H1 (cell line): ENCODE results near the gene ADIPOR2. TPM values are rescaled to one million over a fixed set of nuclear protein-coding genes. Genes with fewer than 3 reads are reported as not detected.

Source experiments
- CTCF ChIA-PET: fragments of 300-600 bp; sonication (Branson Sonifier 250); formaldehyde crosslinking; loops from one replicate; lab custom pipeline; 2021; ENCODE audit not compliant: partially characterized antibody; lab: Charles Lee
- POLR2A ChIA-PET: fragments of 300-600 bp; sonication (Branson Sonifier 250); formaldehyde crosslinking; loops from one replicate; lab custom pipeline; 2021; ENCODE audit warnings: inconsistent platforms; ENCODE audit not compliant: partially characterized antibody; lab: Charles Lee
- DNase-seq, 2 experiments: peaks; one replicate each; pipeline versions ENCODE4 v3.0.0 to v3.0.0-alpha.2; 2010 to 2022; ENCODE audit warnings: low spot score in 2 of 2, low read depth in 1 of 2, mixed read lengths in 1 of 2
- FAIRE-seq: peaks from 2 replicates; lab custom pipeline; 2011; peaks lifted over from hg19 to GRCh38; lab: Jason Lieb, UNC
- H2AFZ ChIP-seq: 2 replicates; pipeline ENCODE4 v1.8.1; 2012; ENCODE audit warnings: low read length, inconsistent platforms
- H2AK5ac ChIP-seq: 2 replicates; pipeline ENCODE4 v1.6.1; 2013; ENCODE audit warnings: low read depth, low read length
- H2BK120ac ChIP-seq: replicated peaks from 2 replicates; pipeline ENCODE3; 2013; ENCODE audit warnings: low read depth, low read length, inconsistent platforms
- H2BK12ac ChIP-seq: 2 replicates; pipeline ENCODE4 v1.6.1; 2013; ENCODE audit warnings: low read depth, low read length
- H2BK15ac ChIP-seq: 2 replicates; pipeline ENCODE4 v1.6.1; 2013; ENCODE audit warnings: low read length
- H2BK20ac ChIP-seq: 2 replicates; pipeline ENCODE4 v1.6.1; 2013; ENCODE audit warnings: low read length
- H2BK5ac ChIP-seq: 2 replicates; pipeline ENCODE4 v1.6.1; 2013; ENCODE audit warnings: low read depth, low read length
- H3K14ac ChIP-seq: 2 replicates; pipeline ENCODE4 v1.6.1; 2013; ENCODE audit warnings: inconsistent platforms; ENCODE audit not compliant: insufficient read length
- H3K18ac ChIP-seq: 2 replicates; pipeline ENCODE4 v1.6.1; 2013; ENCODE audit warnings: low read length; ENCODE audit errors: extremely low read depth
- H3K23ac ChIP-seq: 2 replicates; pipeline ENCODE4 v1.6.1; 2013; ENCODE audit warnings: inconsistent platforms; ENCODE audit not compliant: insufficient read length
- H3K23me2 ChIP-seq: 2 replicates; pipeline ENCODE4 v1.6.1; 2013; ENCODE audit warnings: low read depth, low read length
- H3K27ac ChIP-seq: 2 replicates; pipeline ENCODE4 v1.6.1; 2011; ENCODE audit warnings: low read depth, low read length, inconsistent platforms
- H3K27me3 ChIP-seq, 4 experiments: replicated peaks in 1 of 4; 1 replicate in 1 of 4; 2 replicates in 3 of 4; pipeline versions ENCODE4 v1.6.1 to v1.8.1; 2011 to 2013; ENCODE audit warnings: low read length in 3 of 4, mild to moderate bottlenecking in 3 of 4, inconsistent platforms in 2 of 4, mixed read lengths in 2 of 4, moderate library complexity in 1 of 4; ENCODE audit not compliant: control insufficient read depth in 3 of 4, insufficient read depth in 3 of 4; ENCODE audit errors: extremely low read depth in 1 of 4
- H3K36me3 ChIP-seq, 4 experiments: 2 replicates each; pipeline versions ENCODE4 v1.6.1 to v1.8.1; 2011 to 2013; ENCODE audit warnings: mild to moderate bottlenecking in 4 of 4, low read length in 3 of 4, moderate library complexity in 2 of 4, control low read depth in 1 of 4, inconsistent platforms in 1 of 4; ENCODE audit not compliant: insufficient read depth in 4 of 4, control insufficient read depth in 2 of 4
- H3K4ac ChIP-seq: replicated peaks from 2 replicates; pipeline ENCODE3; 2013; ENCODE audit warnings: low read length, low read depth, mixed read lengths, inconsistent platforms; ENCODE audit not compliant: insufficient read length
- H3K4me1 ChIP-seq, 4 experiments: replicated peaks in 1 of 4; 1 replicate in 1 of 4; 2 replicates in 3 of 4; pipeline versions ENCODE4 v1.6.1 to v1.8.1; 2011 to 2013; ENCODE audit warnings: low read length in 3 of 4, inconsistent platforms in 2 of 4, mixed read lengths in 1 of 4; ENCODE audit not compliant: insufficient read depth in 4 of 4, control insufficient read depth in 3 of 4
- H3K4me2 ChIP-seq, 2 experiments: 2 replicates each; pipeline versions ENCODE4 v1.6.1 to v1.8.1; 2011 to 2013; ENCODE audit warnings: low read depth in 2 of 2, low read length in 2 of 2, control low read depth in 1 of 2, inconsistent platforms in 1 of 2, mild to moderate bottlenecking in 1 of 2; ENCODE audit not compliant: insufficient read depth in 1 of 2
- H3K4me3 ChIP-seq, 4 experiments: fragments of 200-600, 300-600 bp in 1 of 4; sonication (generic), shearing (Covaris generic), sonication (Bioruptor Twin) in 1 of 4; 2 replicates each; pipeline versions ENCODE4 v1.5.1 to v1.8.1; 2011 to 2016; ENCODE audit warnings: low read length in 4 of 4, low read depth in 3 of 4, control low read depth in 2 of 4, inconsistent platforms in 2 of 4, mild to moderate bottlenecking in 2 of 4, mixed read lengths in 1 of 4, moderate library complexity in 1 of 4; ENCODE audit not compliant: insufficient read depth in 2 of 4; ENCODE audit errors: extremely low read depth in 1 of 4
- H3K56ac ChIP-seq: replicated peaks from 2 replicates; pipeline ENCODE3; 2013; ENCODE audit warnings: low read depth, mild to moderate bottlenecking, mixed read lengths, low read length, inconsistent platforms; ENCODE audit not compliant: insufficient read length
- H3K79me1 ChIP-seq: 2 replicates; pipeline ENCODE4 v1.6.1; 2013; ENCODE audit warnings: low read depth, low read length, control low read depth
- H3K79me2 ChIP-seq, 2 experiments: 2 replicates each; pipeline versions ENCODE4 v1.6.1 to v1.8.1; 2012 to 2013; ENCODE audit warnings: low read length in 2 of 2, mild to moderate bottlenecking in 2 of 2, inconsistent platforms in 1 of 2; ENCODE audit not compliant: insufficient read depth in 2 of 2, control insufficient read depth in 1 of 2
- H3K9ac ChIP-seq, 4 experiments: replicated peaks in 1 of 4; 1 replicate in 1 of 4; 2 replicates in 3 of 4; pipeline versions ENCODE4 v1.6.1 to v1.8.1; 2011 to 2013; ENCODE audit warnings: low read depth in 3 of 4, low read length in 3 of 4, control low read depth in 2 of 4, mild to moderate bottlenecking in 2 of 4, moderate library complexity in 2 of 4, inconsistent platforms in 1 of 4; ENCODE audit errors: extremely low read depth in 1 of 4
- H3K9me3 ChIP-seq, 2 experiments: 2 replicates each; pipeline versions ENCODE4 v1.6.1 to v1.8.1; 2012 to 2013; ENCODE audit warnings: mild to moderate bottlenecking in 2 of 2, moderate library complexity in 2 of 2, control low read depth in 1 of 2, inconsistent platforms in 1 of 2, low read depth in 1 of 2, low read length in 1 of 2, mixed read lengths in 1 of 2; ENCODE audit not compliant: insufficient read depth in 2 of 2
- H4K20me1 ChIP-seq, 2 experiments: replicated peaks in 1 of 2; 2 replicates each; pipeline versions ENCODE3 to v1.8.1; 2011 to 2013; ENCODE audit warnings: inconsistent platforms in 2 of 2, low read length in 2 of 2, mild to moderate bottlenecking in 1 of 2; ENCODE audit not compliant: insufficient read depth in 2 of 2, control insufficient read depth in 1 of 2
- H4K5ac ChIP-seq: 2 replicates; pipeline ENCODE4 v1.6.1; 2013; ENCODE audit warnings: low read length, low read depth, mixed read lengths, inconsistent platforms; ENCODE audit not compliant: insufficient read length
- H4K8ac ChIP-seq: 2 replicates; pipeline ENCODE4 v1.8.0; 2013; ENCODE audit warnings: mild to moderate bottlenecking, moderate library complexity, low read length, inconsistent platforms; ENCODE audit not compliant: insufficient read depth; ENCODE audit errors: extremely low read depth
- H4K91ac ChIP-seq: replicated peaks from 2 replicates; pipeline ENCODE3; 2013; ENCODE audit warnings: low read length, mixed read lengths, inconsistent platforms; ENCODE audit not compliant: insufficient read length
- ATF2 ChIP-seq: IDR thresholded peaks from 2 replicates; pipeline ENCODE4 v1.6.1; 2012; ENCODE audit warnings: low read length, inconsistent platforms
- BRCA1 ChIP-seq: IDR thresholded peaks from 2 replicates; pipeline ENCODE4 v1.6.1; 2012; ENCODE audit warnings: low read depth, low read length, improper control_type of control experiment
- CBX5 ChIP-seq: fragments of 300-800, 300-1000 bp; sonication (generic); IDR thresholded peaks from 2 replicates; pipeline ENCODE4 v1.7.1; 2016; ENCODE audit warnings: antibody characterized with exemption, low read length, low read depth
- HDAC2 ChIP-seq, 2 experiments: fragments of 300-600 bp in 1 of 2; sonication (generic) in 1 of 2; IDR thresholded peaks; 2 replicates each; pipeline ENCODE4 v1.6.1; 2011 to 2012; ENCODE audit warnings: low read depth in 2 of 2, low read length in 2 of 2, mild to moderate bottlenecking in 2 of 2, moderate library complexity in 2 of 2, borderline replicate concordance in 1 of 2, inconsistent platforms in 1 of 2
- KDM1A ChIP-seq: fragments of 200-600, 300-600 bp; sonication (generic); IDR thresholded peaks from 2 replicates; pipeline ENCODE4 v1.7.1; 2016; ENCODE audit warnings: mild to moderate bottlenecking, low read length, borderline replicate concordance
- NRF1 ChIP-seq: IDR thresholded peaks from 2 replicates; pipeline ENCODE4 v1.6.1; 2011; ENCODE audit warnings: mild to moderate bottlenecking, low read depth, low read length, improper control_type of control experiment
- POU5F1 ChIP-seq: IDR thresholded peaks from 2 replicates; pipeline ENCODE4 v1.6.1; 2011; ENCODE audit warnings: low read depth, mild to moderate bottlenecking, low read length, moderate library complexity
- RXRA ChIP-seq: IDR thresholded peaks from 2 replicates; pipeline ENCODE4 v1.6.1; 2011; ENCODE audit warnings: low read depth, mild to moderate bottlenecking, low read length, moderate library complexity; ENCODE audit not compliant: insufficient read depth
- SUZ12 ChIP-seq: fragments of 200-600 bp; sonication (generic); IDR thresholded peaks from 2 replicates; pipeline ENCODE4 v1.6.1; 2012; ENCODE audit warnings: mild to moderate bottlenecking, inconsistent platforms, low read length, moderate library complexity, mixed read lengths
- TAF7 ChIP-seq: optimal IDR thresholded peaks from 2 replicates; pipeline ENCODE3; 2011; ENCODE audit warnings: low read depth, mild to moderate bottlenecking, inconsistent platforms, low read length, moderate library complexity, borderline replicate concordance
- TCF12 ChIP-seq: IDR thresholded peaks from 2 replicates; pipeline ENCODE4 v1.6.1; 2011; ENCODE audit warnings: low read depth, mild to moderate bottlenecking, low read length
- WGBS, 2 experiments: shearing (Covaris generic) in 1 of 2; methylation state at CpG; one replicate each; pipeline versions ENCODE4 v1.1.6 to v1.1.7; 2013 to 2015; ENCODE audit warnings: low lambda C conversion rate in 2 of 2, mixed read lengths in 2 of 2, inconsistent platforms in 1 of 2, low coverage in 1 of 2, missing lambda C conversion rate in 1 of 2; ENCODE audit not compliant: insufficient replicate concordance in 2 of 2, insufficient coverage in 1 of 2, insufficient read length in 1 of 2; ENCODE audit errors: extremely low coverage in 1 of 2, missing lambda C conversion rate in 1 of 2; 5-methylcytosine and 5-hydroxymethylcytosine counted together
- polyA plus RNA-seq, 7 experiments: library from polyadenylated mRNA; depleted of rRNA in 3 of 7; stranded (reverse) in 5 of 7; unstranded in 2 of 7; fragments of >200 nt in 5 of 7; fragments of 200-250 nt in 2 of 7; gene quantifications; 1 replicate in 5 of 7; 2 replicates in 1 of 7; 4 replicates in 1 of 7; pipeline versions ENCODE4 v1.2.1 to v1.2.3, GENCODE V29; 2011 to 2013; ENCODE audit warnings: missing spikeins in 2 of 7, mixed read lengths in 2 of 7
- total RNA-seq: library from RNA; stranded (reverse); fragmentation: NEBNext Ultra II Directional; extraction: Animal tissue kit (Norgen Biotek cat#: 25700); gene quantifications from 2 replicates; pipeline ENCODE4 v1.2.1, GENCODE V29; 2021
- TF ChIP-seq, protein P1 (sequence below): IDR thresholded peaks from 2 replicates; pipeline ENCODE4 v1.6.1; 2012; ENCODE audit warnings: inconsistent platforms

ADIPOR2 gene
- total and polyA plus RNA-seq, 2 of the 8 experiments (the other 6 are each of a cell fraction or from before 2014, with no cell fraction given), result 17.5 to 50.8 TPM

- no peak for FAIRE-seq
- no peak overlapping the region for H3K4me2 ChIP-seq
- H3K79me2 ChIP-seq, result peaks cover 0 to 50% of the 10 kb centered on the region in 2 experiments; a peak in 2 of 4 replicates
- H3K4ac ChIP-seq, result no peak overlapping the region
- H3K79me1 ChIP-seq, result no peaks in the 10 kb centered on the region
- H4K8ac ChIP-seq, result no peak overlapping the region
- no peak overlapping the region for H3K14ac ChIP-seq
- no peak overlapping the region for H2BK120ac ChIP-seq
- no peaks in the 10 kb centered on the region for H3K23me2 ChIP-seq
- H3K27me3 ChIP-seq, result no peaks in the 10 kb centered on the region
- no peak overlapping the region for H3K27ac ChIP-seq
- ChIA-PET POLR2A (no interaction called here), CTCF (no interaction called here)
- no peak overlapping the region for H3K4me3 ChIP-seq
- peaks cover 0 to 3% (median 0%) of the 10 kb centered on the region in 4 experiments; a peak in 1 of 7 replicates for H3K4me1 ChIP-seq
- no peak overlapping the region for H4K5ac ChIP-seq
- no peak overlapping the region for H2AK5ac ChIP-seq
- no peak overlapping the region for H3K18ac ChIP-seq
- no peak overlapping the region for H3K56ac ChIP-seq
- WGBS, 2 experiments, result 100% methylated on average over 2 of the region's 2 CpGs; no CpG with 5 or more reads in 1 of the 2 experiments
- no peak for DNase-seq
- H3K9ac ChIP-seq, result no peak overlapping the region
- H3K36me3 ChIP-seq, result no peaks in the 10 kb centered on the region; a peak in 1 of 8 replicates
- peaks cover 1 to 2% of the 10 kb centered on the region in 2 experiments for H4K20me1 ChIP-seq
- H2AFZ ChIP-seq, result no peak overlapping the region
- H3K23ac ChIP-seq, result no peak overlapping the region
- H4K91ac ChIP-seq, result no peak overlapping the region
- no peak overlapping the region for H2BK15ac ChIP-seq
- H2BK20ac ChIP-seq, result no peak overlapping the region
- H3K9me3 ChIP-seq, result no peaks in the 10 kb centered on the region
- no peak overlapping the region for H2BK5ac ChIP-seq
- H2BK12ac ChIP-seq, result no peak overlapping the region
- TF ChIP-seq SUZ12 (no peak), POU5F1 (no peak), TAF7 (no peak), CBX5 (no peak), RXRA (no peak), KDM1A (no peak), ATF2 (no peak), HDAC2 (IDR thresholded peaks at IDR 0.05; ENCODE audit: borderline replicate concordance in 1 of 2, low read depth in 2 of 2, low read length in 2 of 2) (no peak), BRCA1 (no peak), TCF12 (no peak), NRF1 (no peak)
- TF ChIP-seq, protein P1, sequence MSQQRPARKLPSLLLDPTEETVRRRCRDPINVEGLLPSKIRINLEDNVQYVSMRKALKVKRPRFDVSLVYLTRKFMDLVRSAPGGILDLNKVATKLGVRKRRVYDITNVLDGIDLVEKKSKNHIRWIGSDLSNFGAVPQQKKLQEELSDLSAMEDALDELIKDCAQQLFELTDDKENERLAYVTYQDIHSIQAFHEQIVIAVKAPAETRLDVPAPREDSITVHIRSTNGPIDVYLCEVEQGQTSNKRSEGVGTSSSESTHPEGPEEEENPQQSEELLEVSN, result no peak
Measured at GRCh38 chr12:1763153-1763552, 72.3 kb downstream of the ADIPOR2 start.
